K562 (cell line): ENCODE measurements around the gene MOSPD2. TPM values are rescaled to one million over a fixed set of nuclear protein-coding genes. Genes with fewer than 3 reads are reported as not detected.

Source experiments
- ATAC-seq: fragments of 200-7000 bp; cut with Tn5 transposase; 3 replicates; pipeline ENCODE4 v1.9.1; 2020; ENCODE audit warnings: moderate library complexity
- BruUV-seq: library from RNA; stranded (reverse); fragments of 400-500 nt; replicated peaks from 2 replicates; lab custom pipeline; 2021; lab: Mats Ljungman, UMichigan
- CTCF ChIA-PET: fragments of 300-600 bp; formaldehyde crosslinking; extraction: SDS; loops from one replicate; lab custom pipeline; 2021; ENCODE audit warnings: low intra/inter-chr PET ratio; lab: Yijun Ruan, JAX
- POLR2A ChIA-PET: fragments of 300-600, 350-650 bp; sonication (Branson Sonifier 250); formaldehyde crosslinking; extraction: SDS; loops from one replicate; lab custom pipeline; 2021; ENCODE audit warnings: antibody characterized with exemption, inconsistent platforms; lab: Yijun Ruan, JAX
- DNase-seq, 4 experiments: peaks; one replicate each; pipeline versions ENCODE4 v3.0.0 to v3.0.0-alpha.2; 2011 to 2018; ENCODE audit warnings: low spot score in 3 of 4, mixed read lengths in 3 of 4; ENCODE audit errors: extremely low read depth in 1 of 4
- FAIRE-seq: peaks from 2 replicates; lab custom pipeline; 2011; peaks lifted over from hg19 to GRCh38; lab: Jason Lieb, UNC
- H2AFZ ChIP-seq: 2 replicates; pipeline ENCODE4 v1.6.0; 2011; ENCODE audit warnings: low read depth, low read length, control low read depth, inconsistent platforms
- H3K27ac ChIP-seq: fragments of 200-600 bp; 3 replicates; pipeline ENCODE4 v1.8.0; 2011; ENCODE audit warnings: low read depth, mild to moderate bottlenecking, control low read depth, inconsistent platforms, low read length, moderate library complexity, mixed read lengths; ENCODE audit errors: extremely low read depth
- H3K27me3 ChIP-seq, 2 experiments: fragments of 300-600 bp in 1 of 2; 2 replicates in 1 of 2; 3 replicates in 1 of 2; pipeline versions ENCODE4 v1.6.0 to v1.8.0; 2011; ENCODE audit warnings: inconsistent platforms in 2 of 2, low read length in 2 of 2, mild to moderate bottlenecking in 1 of 2, mixed read lengths in 1 of 2, moderate library complexity in 1 of 2; ENCODE audit not compliant: control insufficient read depth in 2 of 2, insufficient read depth in 2 of 2
- H3K36me3 ChIP-seq: fragments of 300-600 bp; 3 replicates; pipeline ENCODE4 v1.8.0; 2011; ENCODE audit warnings: mild to moderate bottlenecking, low read length, inconsistent platforms; ENCODE audit not compliant: control insufficient read depth, insufficient read depth
- H3K4me1 ChIP-seq, 2 experiments: fragments of 200-600 bp in 1 of 2; replicated peaks in 1 of 2; 2 replicates in 1 of 2; 3 replicates in 1 of 2; pipeline versions ENCODE4 v1.5.1 to v1.8.0; 2011; ENCODE audit warnings: inconsistent platforms in 2 of 2, low read length in 2 of 2, mild to moderate bottlenecking in 1 of 2, mixed read lengths in 1 of 2, moderate library complexity in 1 of 2; ENCODE audit not compliant: control insufficient read depth in 2 of 2, insufficient read depth in 2 of 2
- H3K4me2 ChIP-seq: 2 replicates; pipeline ENCODE4 v1.6.1; 2011; ENCODE audit warnings: low read length, control low read depth, inconsistent platforms, mixed read lengths; ENCODE audit not compliant: insufficient read depth
- H3K4me3 ChIP-seq: fragments of 200-600 bp; sonication (generic), shearing (Covaris generic); 2 replicates; pipeline ENCODE4 v1.5.1; 2016; ENCODE audit warnings: control low read depth, inconsistent platforms
- H3K79me2 ChIP-seq: fragments of 200-600 bp; 3 replicates; pipeline ENCODE4 v1.8.0; 2011; ENCODE audit warnings: low read length, inconsistent platforms; ENCODE audit not compliant: control insufficient read depth, insufficient read depth
- H3K9ac ChIP-seq, 2 experiments: 2 replicates each; pipeline versions ENCODE4 v1.6.0 to v1.6.1; 2011; ENCODE audit warnings: low read depth in 2 of 2, low read length in 2 of 2, control low read depth in 1 of 2, inconsistent platforms in 1 of 2, mild to moderate bottlenecking in 1 of 2, mixed read lengths in 1 of 2; ENCODE audit not compliant: insufficient read depth in 1 of 2
- H3K9me1 ChIP-seq: one replicate; pipeline ENCODE4 v1.6.0; 2011; ENCODE audit warnings: inconsistent platforms, mild to moderate bottlenecking, low read length, moderate library complexity; ENCODE audit not compliant: control insufficient read depth, insufficient read depth
- H3K9me3 ChIP-seq: replicated peaks from 2 replicates; pipeline ENCODE4 v1.5.1; 2011; ENCODE audit warnings: low read depth, low read length, inconsistent platforms; ENCODE audit not compliant: control insufficient read depth, insufficient read depth
- H4K20me1 ChIP-seq: replicated peaks from 2 replicates; pipeline ENCODE4 v1.6.1; 2011; ENCODE audit warnings: low read length, inconsistent platforms, mixed read lengths; ENCODE audit not compliant: control insufficient read depth, insufficient read depth
- ELF2 ChIP-seq: fragments of 250-450 bp; sonication (Bioruptor Pico); IDR thresholded peaks from 2 replicates; pipeline ENCODE4 v1.5.0; 2021; ENCODE audit warnings: mild to moderate bottlenecking
- KDM2B ChIP-seq: fragments of 250-450 bp; sonication (Bioruptor Pico); IDR thresholded peaks from 2 replicates; pipeline ENCODE4 v1.8.0; 2021; ENCODE audit warnings: mild to moderate bottlenecking, moderate library complexity
- MCM7 ChIP-seq, 2 experiments: fragments of 450-650 bp; IDR thresholded peaks; 2 replicates each; pipeline ENCODE4 v1.6.1; 2016 to 2018
- MECOM ChIP-seq: fragments of 250-450 bp; sonication (Bioruptor Pico); IDR thresholded peaks from 2 replicates; pipeline ENCODE4 v1.8.0; 2022; ENCODE audit warnings: inconsistent platforms
- TAL1 ChIP-seq: fragments of 450-650 bp; IDR thresholded peaks from 2 replicates; pipeline ENCODE4 v1.6.1; 2016; ENCODE audit warnings: mild to moderate bottlenecking
- THAP12 ChIP-seq: fragments of 250-450 bp; sonication (Bioruptor Pico); IDR thresholded peaks from 2 replicates; pipeline ENCODE4 v1.9.0; 2021; ENCODE audit warnings: mild to moderate bottlenecking, inconsistent platforms
- ZBTB26 ChIP-seq: fragments of 450-650 bp; formaldehyde crosslinking; IDR thresholded peaks from 2 replicates; pipeline ENCODE4 v1.4.0; 2022; ENCODE audit warnings: missing genetic modification characterization
- ZNF512 ChIP-seq: IDR thresholded peaks from 2 replicates; pipeline ENCODE4 v1.6.1; 2016; ENCODE audit warnings: missing genetic modification characterization, missing compliant biosample characterization
- WGBS: fragments of 100-300 bp; shearing (Covaris generic); methylation state at CpG from one replicate; pipeline ENCODE4 v1.1.6; 2016; ENCODE audit warnings: low coverage, mixed read lengths; ENCODE audit not compliant: insufficient coverage; ENCODE audit errors: missing lambda C conversion rate; 5-methylcytosine and 5-hydroxymethylcytosine counted together
- in situ Hi-C: fragments of 300-500 bp; cut with MboI; formaldehyde crosslinking; loops from 4 replicates; pipeline ENCODE4 v1.15.0; 2018; ENCODE audit warnings: inconsistent platforms, mixed read lengths
- intact Hi-C: fragments of 100-400 bp; cut with micrococcal nuclease; formaldehyde crosslinking; loops from 2 replicates; pipeline ENCODE4 v1.14.2; 2022
- polyA plus RNA-seq, 8 experiments: library from polyadenylated mRNA; depleted of rRNA in 4 of 8; stranded (reverse) in 5 of 8; unstranded in 3 of 8; fragments of >200 nt; fragmentation: Nextera tagmentation in 2 of 8; fragmentation: Illumina TruSeq in 1 of 8; extraction: Ambion mirVana in 2 of 8; extraction: Trizol in 1 of 8; gene quantifications; 2 replicates each; pipeline versions ENCODE4 v1.2.1 to v1.2.3, GENCODE V29; 2011 to 2014; ENCODE audit warnings: inconsistent platforms in 1 of 8, missing spikeins in 1 of 8
- total RNA-seq, 7 experiments: library from RNA; depleted of rRNA in 6 of 7; stranded (reverse); fragments of >200 nt in 6 of 7; fragmentation: Illumina TruSeq in 2 of 7; extraction: Trizol in 2 of 7; gene quantifications; 2 replicates each; pipeline versions ENCODE4 v1.2.1 to v1.2.3, GENCODE V29; 2011 to 2021; ENCODE audit warnings: low replicate concordance in 1 of 7
- TF ChIP-seq, protein P1 (sequence below): fragments of 450-650 bp; IDR thresholded peaks from 2 replicates; pipeline ENCODE4 v1.6.1; 2016; ENCODE audit warnings: missing biosample characterization, missing genetic modification characterization
- TF ChIP-seq, protein P2 (sequence below), 2 experiments: fragments of 450-650 bp in 1 of 2; sonication (generic) in 1 of 2; formaldehyde crosslinking; conservative IDR thresholded peaks; 2 replicates each; pipeline versions ENCODE4 v1.4.0 to v1.8.1; 2020 to 2022; ENCODE audit warnings: mild to moderate bottlenecking in 1 of 2, missing genetic modification reagents in 1 of 2
- TF ChIP-seq, protein P3 (sequence below): fragments of 450-650 bp; IDR thresholded peaks from 2 replicates; pipeline ENCODE4 v1.6.1; 2016; ENCODE audit warnings: low read depth, mild to moderate bottlenecking, moderate library complexity
- TF ChIP-seq, protein P4 (sequence below): fragments of 450-650 bp; IDR thresholded peaks from one replicate; pipeline ENCODE4 v1.6.1; 2018; ENCODE audit warnings: mild to moderate bottlenecking, moderate library complexity; ENCODE audit not compliant: partially characterized antibody

Gene MOSPD2
- total and polyA plus RNA-seq, 9 of the 15 experiments (the other 6 are each of a cell fraction or from before 2014, with no cell fraction given) = 3.9 to 12.2 (median 9.2) TPM

- FAIRE-seq (no peak), ATAC-seq (no peak), DNase-seq (no peak)
- no peaks in the 10 kb centered on the region for H3K4me1 ChIP-seq
- no peaks in the 10 kb centered on the region for H3K9me1 ChIP-seq
- no peaks in the 10 kb centered on the region for H3K79me2 ChIP-seq
- in situ Hi-C loops (no loop called here), intact Hi-C loops (no loop called here)
- TF ChIP-seq KDM2B (CRISPR knock-in tag) (no peak), ZBTB26 (CRISPR knock-in tag) (no peak), MCM7 (IDR thresholded peaks at IDR 0.05) (no peak), TAL1 (no peak), ELF2 (no peak), ZNF512 (tag) (no peak), MECOM (no peak), THAP12 (no peak)
- TF ChIP-seq, protein P1, sequence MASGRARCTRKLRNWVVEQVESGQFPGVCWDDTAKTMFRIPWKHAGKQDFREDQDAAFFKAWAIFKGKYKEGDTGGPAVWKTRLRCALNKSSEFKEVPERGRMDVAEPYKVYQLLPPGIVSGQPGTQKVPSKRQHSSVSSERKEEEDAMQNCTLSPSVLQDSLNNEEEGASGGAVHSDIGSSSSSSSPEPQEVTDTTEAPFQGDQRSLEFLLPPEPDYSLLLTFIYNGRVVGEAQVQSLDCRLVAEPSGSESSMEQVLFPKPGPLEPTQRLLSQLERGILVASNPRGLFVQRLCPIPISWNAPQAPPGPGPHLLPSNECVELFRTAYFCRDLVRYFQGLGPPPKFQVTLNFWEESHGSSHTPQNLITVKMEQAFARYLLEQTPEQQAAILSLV = no peak
- TF ChIP-seq, protein P2, sequence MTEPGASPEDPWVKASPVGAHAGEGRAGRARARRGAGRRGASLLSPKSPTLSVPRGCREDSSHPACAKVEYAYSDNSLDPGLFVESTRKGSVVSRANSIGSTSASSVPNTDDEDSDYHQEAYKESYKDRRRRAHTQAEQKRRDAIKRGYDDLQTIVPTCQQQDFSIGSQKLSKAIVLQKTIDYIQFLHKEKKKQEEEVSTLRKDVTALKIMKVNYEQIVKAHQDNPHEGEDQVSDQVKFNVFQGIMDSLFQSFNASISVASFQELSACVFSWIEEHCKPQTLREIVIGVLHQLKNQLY (CRISPR knock-in tag; conservative IDR thresholded peaks at IDR 0.05) = no peak
- TF ChIP-seq, protein P3, sequence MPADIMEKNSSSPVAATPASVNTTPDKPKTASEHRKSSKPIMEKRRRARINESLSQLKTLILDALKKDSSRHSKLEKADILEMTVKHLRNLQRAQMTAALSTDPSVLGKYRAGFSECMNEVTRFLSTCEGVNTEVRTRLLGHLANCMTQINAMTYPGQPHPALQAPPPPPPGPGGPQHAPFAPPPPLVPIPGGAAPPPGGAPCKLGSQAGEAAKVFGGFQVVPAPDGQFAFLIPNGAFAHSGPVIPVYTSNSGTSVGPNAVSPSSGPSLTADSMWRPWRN = no peak
- TF ChIP-seq, protein P4, sequence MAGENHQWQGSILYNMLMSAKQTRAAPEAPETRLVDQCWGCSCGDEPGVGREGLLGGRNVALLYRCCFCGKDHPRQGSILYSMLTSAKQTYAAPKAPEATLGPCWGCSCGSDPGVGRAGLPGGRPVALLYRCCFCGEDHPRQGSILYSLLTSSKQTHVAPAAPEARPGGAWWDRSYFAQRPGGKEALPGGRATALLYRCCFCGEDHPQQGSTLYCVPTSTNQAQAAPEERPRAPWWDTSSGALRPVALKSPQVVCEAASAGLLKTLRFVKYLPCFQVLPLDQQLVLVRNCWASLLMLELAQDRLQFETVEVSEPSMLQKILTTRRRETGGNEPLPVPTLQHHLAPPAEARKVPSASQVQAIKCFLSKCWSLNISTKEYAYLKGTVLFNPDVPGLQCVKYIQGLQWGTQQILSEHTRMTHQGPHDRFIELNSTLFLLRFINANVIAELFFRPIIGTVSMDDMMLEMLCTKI = no peak
- H3K27me3 ChIP-seq = no peaks in the 10 kb centered on the region
- no peak overlapping the region for H3K9ac ChIP-seq
- H3K4me2 ChIP-seq = no peak overlapping the region
- H2AFZ ChIP-seq = no peak overlapping the region
- CTCF ChIA-PET = no interaction called here
- WGBS = 0% methylated on average over 1 of the region's 1 CpG
- H3K27ac ChIP-seq = no peak overlapping the region
- no peaks in the 10 kb centered on the region for H3K36me3 ChIP-seq
- H3K9me3 ChIP-seq = no peaks in the 10 kb centered on the region
- no peaks in the 10 kb centered on the region for H4K20me1 ChIP-seq
- no peak overlapping the region for H3K4me3 ChIP-seq
- POLR2A ChIA-PET = no interaction called here
- BruUV-seq = no TSS peak
Measured at GRCh38 chrX:14948691-14949090, 75.5 kb downstream of the MOSPD2 start.
